Measurements from ENCODE around the gene CATSPER4. TPM values are rescaled to one million over a fixed set of nuclear protein-coding genes. Genes with fewer than 3 reads are reported as not detected.

CATSPER4 gene
- total RNA-seq, 1 donor from 2014 or later, result not detected

- DNase-seq (ENCODE audit: low spot score), result peak; percentile 85
- intact Hi-C loops (cut with micrococcal nuclease), result loop anchor here (1.0 kb wide), 3 partner anchors 64 to 221 kb away; partner anchors contain the start of gene CEP85
- peaks cover 17% of the 10 kb centered on the region for H3K27me3 Mint-ChIP-seq (ENCODE audit: insufficient read depth)
- H3K4me1 Mint-ChIP-seq (ENCODE audit: low read depth), result peaks cover 29% of the 10 kb centered on the region
- H3K9me3 Mint-ChIP-seq, result no peaks in the 10 kb centered on the region
- H3K27ac Mint-ChIP-seq, result peak within 1 kb of the TSS; percentile 88
- peak within 1 kb of the TSS; percentile 92 for H3K4me3 Mint-ChIP-seq
- H3K36me3 Mint-ChIP-seq (ENCODE audit: low read depth), result peaks cover 6% of the 10 kb centered on the region
Observed at GRCh38 chr1:26169669-26170471, 20.5 kb upstream of the CATSPER4 start, which contains the start of gene ZNF593. Gene ZNF593, plus strand, starts transcription at chr1:26169908. Its CDS starts 76 bp downstream, at chr1:26169984.

GRCh38 chr1:26170472-26170821 lies 20.0 kb upstream of the CATSPER4 start:
- Mint-ChIP-seq H3K36me3 (ENCODE audit: low read depth) (peaks cover 6% of the 10 kb centered on the region), H3K4me3 (peak overlapping the region; percentile 92), H3K27me3 (ENCODE audit: insufficient read depth) (peaks cover 15% of the 10 kb centered on the region), H3K9me3 (no peaks in the 10 kb centered on the region), H3K27ac (peak overlapping the region; percentile 88), H3K4me1 (ENCODE audit: low read depth) (peaks cover 24% of the 10 kb centered on the region)
- intact Hi-C loops (cut with micrococcal nuclease), result no loop called here
- no peak for DNase-seq (ENCODE audit: low spot score)

GRCh38 chr1:26171084-26172072 lies 19.0 kb upstream of the CATSPER4 start, which contains the start of gene ZNF593OS:
Gene ZNF593OS, minus strand, starts transcription at chr1:26171832. Its CDS starts 171 bp downstream, at chr1:26171661.
- H3K27me3 Mint-ChIP-seq (ENCODE audit: insufficient read depth), result peaks cover 14% of the 10 kb centered on the region
- H3K4me1 Mint-ChIP-seq (ENCODE audit: low read depth), result peaks cover 18% of the 10 kb centered on the region
- no peak within 1 kb of the TSS for H3K27ac Mint-ChIP-seq
- H3K4me3 Mint-ChIP-seq, result peak within 1 kb of the TSS; percentile 92
- H3K9me3 Mint-ChIP-seq, result no peaks in the 10 kb centered on the region
- intact Hi-C loops (cut with micrococcal nuclease), result no loop called here
- peaks cover 6% of the 10 kb centered on the region for H3K36me3 Mint-ChIP-seq (ENCODE audit: low read depth)
- DNase-seq (ENCODE audit: low spot score), result no peak

- peaks cover 6% of the 10 kb centered on the region for H3K36me3 Mint-ChIP-seq (ENCODE audit: low read depth)
Observed at GRCh38 chr1:26175346-26175745, 15.1 kb upstream of the CATSPER4 start.

GRCh38 chr1:26177182-26177684 lies 13.2 kb upstream of the CATSPER4 start, which contains the start of gene CNKSR1:
Gene CNKSR1, plus strand, starts transcription at chr1:26177491. Its CDS starts 57 bp downstream, at chr1:26177548.
- Mint-ChIP-seq H3K4me3 (peak within 1 kb of the TSS; percentile 42), H3K36me3 (ENCODE audit: low read depth) (peaks cover 2% of the 10 kb centered on the region), H3K9me3 (no peaks in the 10 kb centered on the region), H3K27ac (no peak within 1 kb of the TSS), H3K27me3 (ENCODE audit: insufficient read depth) (peaks cover 4% of the 10 kb centered on the region), H3K4me1 (ENCODE audit: low read depth) (no peaks in the 10 kb centered on the region)
- no peak for DNase-seq (ENCODE audit: low spot score)
- intact Hi-C loops (cut with micrococcal nuclease), result no loop called here

More at GRCh38 chr1:26175346-26175745, 15.1 kb upstream of the CATSPER4 start:
- Mint-ChIP-seq H3K27ac (no peak overlapping the region), H3K27me3 (ENCODE audit: insufficient read depth) (no peaks in the 10 kb centered on the region), H3K4me3 (no peak overlapping the region), H3K4me1 (ENCODE audit: low read depth) (peaks cover 9% of the 10 kb centered on the region), H3K9me3 (no peaks in the 10 kb centered on the region)
- intact Hi-C loops (cut with micrococcal nuclease), result no loop called here
- no peak for DNase-seq (ENCODE audit: low spot score)

GRCh38 chr1:26180010-26180506 lies 10.3 kb upstream of the CATSPER4 start:
- no peak for DNase-seq (ENCODE audit: low spot score)
- H3K36me3 Mint-ChIP-seq (ENCODE audit: low read depth), result no peaks in the 10 kb centered on the region
- no peak overlapping the region for H3K27ac Mint-ChIP-seq
- peaks cover 4% of the 10 kb centered on the region for H3K27me3 Mint-ChIP-seq (ENCODE audit: insufficient read depth)
- no peak overlapping the region for H3K4me3 Mint-ChIP-seq
- intact Hi-C loops (cut with micrococcal nuclease), result no loop called here
- no peaks in the 10 kb centered on the region for H3K4me1 Mint-ChIP-seq (ENCODE audit: low read depth)
- H3K9me3 Mint-ChIP-seq, result no peaks in the 10 kb centered on the region

- no peaks in the 10 kb centered on the region for H3K4me1 Mint-ChIP-seq (ENCODE audit: low read depth)
- H3K27me3 Mint-ChIP-seq (ENCODE audit: insufficient read depth), result peaks cover 4% of the 10 kb centered on the region
- DNase-seq (ENCODE audit: low spot score), result no peak
- intact Hi-C loops (cut with micrococcal nuclease), result no loop called here
- no peaks in the 10 kb centered on the region for H3K36me3 Mint-ChIP-seq (ENCODE audit: low read depth)
- H3K27ac Mint-ChIP-seq, result no peak overlapping the region
- no peaks in the 10 kb centered on the region for H3K9me3 Mint-ChIP-seq
- H3K4me3 Mint-ChIP-seq, result no peak overlapping the region
Observed at GRCh38 chr1:26181586-26182382, 8.6 kb upstream of the CATSPER4 start.

GRCh38 chr1:26182383-26182696 lies 8.1 kb upstream of the CATSPER4 start:
- DNase-seq (ENCODE audit: low spot score), result no peak
- Mint-ChIP-seq H3K36me3 (ENCODE audit: low read depth) (no peaks in the 10 kb centered on the region), H3K4me3 (no peak overlapping the region), H3K9me3 (no peaks in the 10 kb centered on the region), H3K4me1 (ENCODE audit: low read depth) (no peaks in the 10 kb centered on the region), H3K27me3 (ENCODE audit: insufficient read depth) (peaks cover 4% of the 10 kb centered on the region), H3K27ac (no peak overlapping the region)
- intact Hi-C loops (cut with micrococcal nuclease), result no loop called here

- no peak overlapping the region for H3K27ac Mint-ChIP-seq
- intact Hi-C loops (cut with micrococcal nuclease), result no loop called here
- peaks cover 4% of the 10 kb centered on the region for H3K27me3 Mint-ChIP-seq (ENCODE audit: insufficient read depth)
- H3K36me3 Mint-ChIP-seq (ENCODE audit: low read depth), result no peaks in the 10 kb centered on the region
- H3K4me1 Mint-ChIP-seq (ENCODE audit: low read depth), result no peaks in the 10 kb centered on the region
- H3K4me3 Mint-ChIP-seq, result no peak overlapping the region
- no peaks in the 10 kb centered on the region for H3K9me3 Mint-ChIP-seq
- DNase-seq (ENCODE audit: low spot score), result no peak
Observed at GRCh38 chr1:26184086-26184485, 6.3 kb upstream of the CATSPER4 start.

GRCh38 chr1:26184883-26185282 lies 5.5 kb upstream of the CATSPER4 start:
- Mint-ChIP-seq H3K27me3 (ENCODE audit: insufficient read depth) (peaks cover 7% of the 10 kb centered on the region), H3K27ac (no peak overlapping the region), H3K4me1 (ENCODE audit: low read depth) (no peaks in the 10 kb centered on the region), H3K36me3 (ENCODE audit: low read depth) (no peaks in the 10 kb centered on the region), H3K9me3 (no peaks in the 10 kb centered on the region), H3K4me3 (no peak overlapping the region)
- no peak for DNase-seq (ENCODE audit: low spot score)
- intact Hi-C loops (cut with micrococcal nuclease), result no loop called here

GRCh38 chr1:26187882-26188281 lies 2.5 kb upstream of the CATSPER4 start:
- intact Hi-C loops (cut with micrococcal nuclease), result no loop called here
- H3K36me3 Mint-ChIP-seq (ENCODE audit: low read depth), result peaks cover 2% of the 10 kb centered on the region
- peaks cover 14% of the 10 kb centered on the region for H3K4me1 Mint-ChIP-seq (ENCODE audit: low read depth)
- no peaks in the 10 kb centered on the region for H3K9me3 Mint-ChIP-seq
- DNase-seq (ENCODE audit: low spot score), result no peak
- no peak overlapping the region for H3K4me3 Mint-ChIP-seq
- no peak overlapping the region for H3K27ac Mint-ChIP-seq
- peaks cover 5% of the 10 kb centered on the region for H3K27me3 Mint-ChIP-seq (ENCODE audit: insufficient read depth)

GRCh38 chr1:26188477-26188876 lies 1.9 kb upstream of the CATSPER4 start:
- Mint-ChIP-seq H3K4me3 (no peak overlapping the region), H3K27me3 (ENCODE audit: insufficient read depth) (peaks cover 5% of the 10 kb centered on the region), H3K9me3 (no peaks in the 10 kb centered on the region), H3K4me1 (ENCODE audit: low read depth) (peaks cover 20% of the 10 kb centered on the region), H3K36me3 (ENCODE audit: low read depth) (peaks cover 2% of the 10 kb centered on the region), H3K27ac (no peak overlapping the region)
- intact Hi-C loops (cut with micrococcal nuclease), result no loop called here
- DNase-seq (ENCODE audit: low spot score), result no peak

All from activated T-helper 1 cell treated with anti-CD3 and anti-CD28 coated beads, Interleukin-12 subunit alpha, Interleukin-12 subunit beta, Interleukin-2, Interleukin-4 antibody, amounts not matched to agents 30 ng/mL and 10 ng/mL and 1 ng/mL, durations not matched to agents 14 hours and 24 hours and 36 hours (primary cell).